ENCODE measurements around the gene SLF1. TPM values are rescaled to one million over a fixed set of nuclear protein-coding genes. Genes with fewer than 3 reads are reported as not detected.

SLF1 gene
- polyA plus RNA-seq, 3 donors, result 13.7 to 18.6 (median 15.3) TPM

DNA sequence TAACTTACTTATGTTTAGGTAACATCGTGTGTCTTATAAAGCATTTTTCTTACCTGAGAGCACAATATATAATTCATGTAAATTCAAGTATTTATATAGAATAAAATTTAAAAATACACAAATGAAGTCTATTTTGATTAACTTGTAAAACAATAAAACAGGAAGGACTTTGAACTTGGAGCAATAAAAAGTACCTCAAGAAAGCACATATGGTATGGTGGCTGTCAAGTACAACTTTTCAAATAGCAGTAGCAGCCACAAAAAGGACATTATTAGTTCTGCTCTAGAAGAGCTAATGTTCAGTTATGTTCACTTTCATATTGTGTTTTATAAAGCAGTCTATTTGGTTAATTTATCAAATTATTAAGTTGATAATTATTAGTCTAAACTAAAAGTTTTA, 31.4 kb downstream of the SLF1 start:
- no peak for DNase-seq

DNA sequence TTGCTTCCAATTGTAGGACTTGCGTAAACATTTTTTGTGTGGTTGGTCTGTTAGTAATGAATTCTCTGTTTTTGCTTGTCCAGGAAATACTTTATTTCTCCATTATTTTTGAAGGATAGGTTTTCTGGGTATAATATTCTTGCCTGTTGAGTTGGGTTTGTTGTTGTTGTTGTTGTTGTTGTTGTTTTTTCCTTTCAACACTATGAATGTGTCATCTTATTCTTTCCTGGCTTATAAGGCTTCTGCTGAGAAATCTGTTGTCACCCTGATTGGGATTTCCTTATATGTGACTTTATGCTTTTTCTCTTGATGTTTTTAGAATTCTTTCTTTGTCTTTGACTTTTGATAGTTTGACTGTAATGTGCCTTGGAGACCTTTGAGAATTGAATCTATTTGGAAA, 39.8 kb downstream of the SLF1 start:
- DNase-seq, result no peak

DNA sequence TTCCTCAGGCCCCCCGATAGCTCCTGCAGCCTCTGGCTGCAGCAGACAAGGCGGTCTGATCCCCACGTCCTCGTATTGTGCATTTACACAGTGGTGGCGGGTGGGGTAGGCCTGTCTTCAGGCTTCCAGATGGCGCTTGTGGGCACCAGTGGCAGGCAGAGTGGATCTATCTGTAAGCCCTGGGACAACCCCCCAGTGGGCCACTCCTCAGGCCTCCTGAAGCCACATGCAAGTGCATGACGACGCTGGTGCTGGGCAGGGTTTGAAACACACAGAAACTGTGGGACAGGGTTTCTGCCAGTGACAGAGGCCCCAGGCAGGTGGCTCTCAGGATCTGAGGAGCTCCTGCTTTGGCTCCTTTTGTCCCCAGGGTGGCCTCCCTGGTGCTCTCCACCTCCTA, 42.0 kb downstream of the SLF1 start:
- DNase-seq, result no peak

DNA sequence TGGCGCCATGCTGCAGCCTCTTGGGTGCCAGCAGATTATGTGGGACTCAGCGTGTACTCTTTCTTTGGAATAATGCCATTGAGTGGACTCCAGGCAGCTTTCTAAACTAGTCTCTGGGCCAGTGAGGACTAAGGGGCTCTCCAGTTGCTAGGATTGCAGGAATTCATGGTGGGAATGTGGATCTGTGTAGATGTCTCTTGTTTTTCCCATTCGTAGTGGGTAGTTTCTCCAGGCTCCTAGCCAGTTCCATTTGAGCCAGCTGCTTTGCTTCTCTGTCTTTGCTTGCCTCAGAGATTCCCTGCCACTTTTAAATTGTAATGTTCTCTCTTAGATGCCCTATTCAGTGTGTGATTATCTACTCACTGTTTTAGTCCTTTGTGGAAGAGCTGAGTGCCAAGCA, 42.6 kb downstream of the SLF1 start:
- no peak for DNase-seq

DNA sequence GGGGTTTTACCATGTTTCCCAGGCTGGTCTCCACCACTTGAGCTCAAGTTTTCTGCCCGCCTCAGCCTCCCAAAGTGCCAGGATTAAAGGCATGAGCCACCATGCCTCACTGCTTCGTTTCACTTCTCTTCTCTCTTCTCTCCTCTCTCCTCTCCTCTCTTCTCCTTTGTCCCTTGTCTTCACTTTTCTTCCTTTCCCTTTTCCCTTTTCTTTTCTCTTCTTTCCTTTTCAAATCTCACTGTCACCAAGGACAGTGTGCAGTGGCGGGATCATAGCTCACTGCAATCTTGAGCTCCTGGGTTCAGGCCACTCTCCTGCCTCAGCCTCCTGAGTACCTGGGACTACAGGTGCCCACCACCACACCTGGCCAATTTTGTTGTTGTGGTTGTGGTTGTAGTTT, 49.5 kb downstream of the SLF1 start:
- no peak for DNase-seq

DNA sequence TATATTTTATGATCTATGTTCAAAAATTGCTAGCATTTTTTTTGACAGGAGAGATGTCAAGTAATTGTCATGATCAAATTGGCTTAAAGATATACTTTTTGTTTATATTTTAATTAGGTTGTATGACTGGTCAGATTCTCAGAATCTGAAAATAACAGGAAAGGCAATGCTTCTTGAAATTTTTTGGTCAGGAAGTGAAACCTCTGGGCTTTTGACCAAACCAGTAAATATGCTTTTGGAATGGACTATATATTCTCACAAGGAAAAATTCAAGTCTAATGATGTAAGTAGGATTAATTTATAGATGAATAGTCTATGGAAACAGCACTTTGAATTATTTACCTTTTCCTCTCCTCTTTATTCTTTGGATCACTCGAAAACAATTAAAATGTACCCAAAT, 52.3 kb downstream of the SLF1 start:
- DNase-seq, result no peak

DNA sequence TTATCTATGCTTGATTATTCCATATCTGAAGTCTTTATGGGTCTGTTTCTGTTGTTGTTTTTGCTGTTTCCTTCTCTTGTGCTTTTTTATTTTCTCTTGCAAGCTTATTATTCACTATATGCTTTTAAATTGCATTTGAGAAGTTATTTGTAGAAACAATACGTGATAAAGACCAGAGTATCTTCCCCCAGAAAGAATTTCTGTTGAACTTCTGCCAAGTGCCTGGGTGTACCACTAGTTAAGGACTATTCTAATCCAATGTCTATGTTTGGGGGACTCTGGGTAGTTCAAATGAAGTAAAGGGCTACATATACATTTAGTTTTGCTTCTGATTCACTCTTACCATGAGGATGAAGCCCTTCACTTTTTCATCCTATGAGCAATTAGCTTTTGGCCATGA, 54.3 kb downstream of the SLF1 start:
- DNase-seq, result no peak

DNA sequence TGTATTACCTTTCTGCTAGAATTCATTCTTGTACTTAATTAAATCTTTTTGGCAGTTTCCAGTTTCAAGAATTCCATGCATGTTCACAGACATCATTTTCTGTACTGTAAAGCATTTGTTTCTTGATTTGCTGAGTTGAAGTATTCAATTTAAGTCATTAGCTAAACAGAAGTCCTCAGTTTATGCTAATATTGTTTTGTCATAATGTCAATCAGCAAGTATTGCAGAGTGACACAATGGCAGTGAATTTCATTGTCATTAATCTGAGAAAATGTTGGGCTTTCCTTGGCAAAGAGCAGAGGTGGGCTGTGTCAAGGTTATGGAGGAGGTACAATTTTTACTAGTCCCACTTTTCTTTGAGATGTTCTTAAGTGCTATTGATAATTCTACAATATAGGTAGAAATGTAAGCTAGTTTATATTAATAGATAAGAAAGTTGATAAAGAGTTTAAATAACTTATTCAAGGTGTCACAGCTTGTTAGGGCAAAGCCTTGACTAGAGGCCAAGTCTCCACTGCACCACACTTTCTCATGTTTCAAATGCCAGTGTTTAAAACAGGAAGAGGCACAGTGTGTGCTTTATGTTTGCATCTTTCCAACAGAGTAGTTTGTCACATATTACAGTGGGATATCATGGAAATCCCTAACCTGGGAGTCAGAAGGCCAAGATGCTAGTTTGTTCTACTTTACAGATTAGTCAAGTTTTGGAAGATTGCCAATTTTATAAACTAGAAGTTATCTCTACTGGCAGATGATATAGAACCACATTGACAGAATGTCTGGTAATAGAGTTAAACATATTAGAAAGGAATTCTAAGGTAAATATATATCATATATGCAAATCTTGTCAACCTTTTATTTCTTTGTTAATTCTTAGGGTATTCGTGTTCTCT, 56.3 kb downstream of the SLF1 start:
- no peak for DNase-seq

DNA sequence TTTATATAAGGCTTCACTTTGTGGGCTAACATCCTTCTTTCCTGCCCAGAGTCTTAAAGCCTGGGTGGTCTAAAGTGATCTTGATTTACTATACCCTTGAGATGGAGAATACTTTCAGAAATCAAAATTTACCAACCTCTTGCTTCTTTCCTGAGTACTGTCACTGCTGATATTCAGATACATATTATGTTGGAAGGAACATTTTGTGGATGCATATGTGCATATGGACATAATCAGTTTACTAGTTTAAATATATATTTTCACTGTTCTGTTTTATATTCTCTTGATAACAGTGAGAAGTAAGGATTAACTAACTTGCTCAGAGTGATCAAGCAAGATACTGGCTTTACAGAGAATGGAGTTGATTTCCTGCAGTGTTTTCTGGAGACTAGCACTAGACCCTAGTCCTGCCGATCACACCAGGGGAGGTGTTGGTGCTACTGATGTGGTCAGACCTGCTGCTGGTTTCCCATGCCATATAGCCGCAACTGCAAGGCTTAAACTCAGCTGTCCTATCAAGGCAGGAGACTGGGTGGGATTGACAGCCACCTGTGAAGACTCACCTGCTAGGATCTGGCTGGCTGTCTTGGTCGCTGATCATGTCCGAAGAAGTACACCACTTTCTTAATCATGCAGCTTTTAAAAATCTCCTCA, 57.6 kb downstream of the SLF1 start:
- no peak for DNase-seq

DNA sequence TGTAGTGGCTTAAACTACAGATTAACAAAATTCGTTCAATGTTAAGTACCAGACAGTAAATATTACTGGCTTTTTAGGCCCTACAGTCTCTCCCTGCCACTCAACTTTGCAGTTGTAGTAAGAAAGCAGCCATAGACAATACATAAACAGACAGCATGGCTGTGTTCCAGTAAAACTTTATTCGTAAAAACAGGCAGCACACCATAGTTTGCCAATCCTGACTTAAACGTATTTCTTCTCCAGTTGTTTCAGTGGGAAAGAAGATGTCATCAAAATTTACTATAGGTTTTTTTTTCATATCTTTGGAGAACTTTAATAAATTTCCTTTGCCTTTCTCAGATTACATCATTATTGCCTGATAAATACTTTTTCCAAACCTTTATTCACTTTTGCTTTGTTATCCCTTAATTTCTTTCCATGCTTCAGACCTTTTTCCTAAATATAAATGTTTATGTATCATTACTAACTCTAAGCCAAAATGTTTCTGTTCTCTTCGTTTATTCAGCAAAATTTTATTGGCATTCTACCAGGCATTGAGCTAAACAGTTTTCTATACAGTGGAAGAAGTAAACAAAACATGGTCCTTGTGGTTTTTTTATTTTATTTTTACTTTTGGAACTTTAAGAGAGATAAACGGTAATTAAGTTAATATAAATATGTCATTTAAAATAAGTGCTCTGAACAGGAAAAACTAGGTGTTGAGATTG, 64.5 kb downstream of the SLF1 start:
- no peak for DNase-seq

DNA sequence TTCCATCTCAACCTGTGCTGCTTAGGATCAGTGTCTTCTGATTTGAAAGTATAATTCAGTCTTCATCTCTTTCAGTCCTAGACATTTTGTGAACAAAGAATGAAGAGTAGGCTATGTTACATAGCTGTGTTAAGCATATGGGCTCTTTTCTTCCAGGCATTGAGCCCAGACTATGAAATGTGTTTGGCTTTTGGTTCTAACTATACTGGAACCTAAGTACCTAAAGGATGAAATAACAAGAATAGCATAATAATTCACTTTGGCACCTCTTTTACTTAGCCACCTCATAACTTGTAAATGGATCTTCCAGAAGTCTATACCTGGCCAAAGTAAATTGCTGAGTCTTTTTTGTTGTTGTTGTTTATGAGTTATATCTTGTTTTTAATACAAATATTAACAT, 71.4 kb downstream of the SLF1 start:
- DNase-seq, result no peak

DNA sequence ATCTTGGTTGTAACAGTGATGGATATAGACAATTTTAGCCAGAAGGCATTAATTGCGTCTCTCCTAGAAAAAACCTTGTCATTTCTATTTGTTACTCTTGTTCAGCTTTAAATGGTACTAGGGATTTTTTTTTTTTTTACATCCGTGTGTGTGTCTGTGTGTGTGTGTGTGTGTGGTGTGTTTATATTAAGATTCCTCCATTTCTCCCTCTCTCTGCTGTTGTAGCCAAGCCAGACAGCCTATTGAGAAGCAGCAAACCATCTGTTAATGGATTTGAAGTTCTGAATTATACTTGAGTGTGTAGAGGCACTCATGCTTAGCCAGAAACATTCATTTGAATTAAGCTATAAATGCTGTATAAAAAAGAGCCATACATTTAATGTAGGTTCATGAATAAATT, 72.3 kb downstream of the SLF1 start:
- DNase-seq, result peak; percentile 48

DNA sequence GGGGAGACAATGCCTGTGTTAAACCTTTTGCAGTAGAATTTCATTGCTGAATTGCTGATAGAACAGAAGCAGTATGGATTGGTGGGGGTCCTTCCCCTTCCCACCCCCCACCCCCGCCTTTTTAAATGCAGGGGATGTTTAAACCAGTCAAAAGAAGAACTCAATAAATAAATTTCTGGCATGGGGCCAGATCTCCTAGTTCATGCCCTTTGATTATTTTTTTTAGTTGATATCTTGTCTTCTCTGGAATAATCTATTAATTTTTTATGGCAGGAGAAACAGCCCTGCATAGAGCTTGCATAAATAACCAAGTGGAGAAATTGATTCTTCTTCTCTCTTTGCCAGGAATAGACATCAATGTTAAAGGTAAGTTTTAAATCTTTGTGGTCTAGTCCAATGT, 72.8 kb downstream of the SLF1 start:
- DNase-seq, result no peak

DNA sequence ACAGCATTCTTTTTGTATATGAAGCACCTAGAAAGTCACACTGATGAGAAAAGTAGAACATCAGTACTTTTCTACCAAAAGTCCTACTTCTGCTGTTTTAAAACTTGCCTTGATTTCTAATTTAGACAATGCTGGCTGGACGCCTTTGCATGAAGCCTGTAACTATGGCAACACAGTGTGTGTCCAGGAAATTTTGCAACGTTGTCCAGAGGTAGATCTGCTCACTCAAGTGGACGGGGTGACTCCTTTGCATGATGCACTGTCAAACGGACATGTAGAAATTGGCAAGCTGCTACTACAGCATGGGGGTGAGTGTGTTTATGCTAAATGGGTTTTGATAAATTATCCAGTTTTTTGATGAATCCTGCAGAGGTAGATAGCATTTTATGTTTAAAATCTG, 73.5 kb downstream of the SLF1 start:
- DNase-seq, result no peak

DNA sequence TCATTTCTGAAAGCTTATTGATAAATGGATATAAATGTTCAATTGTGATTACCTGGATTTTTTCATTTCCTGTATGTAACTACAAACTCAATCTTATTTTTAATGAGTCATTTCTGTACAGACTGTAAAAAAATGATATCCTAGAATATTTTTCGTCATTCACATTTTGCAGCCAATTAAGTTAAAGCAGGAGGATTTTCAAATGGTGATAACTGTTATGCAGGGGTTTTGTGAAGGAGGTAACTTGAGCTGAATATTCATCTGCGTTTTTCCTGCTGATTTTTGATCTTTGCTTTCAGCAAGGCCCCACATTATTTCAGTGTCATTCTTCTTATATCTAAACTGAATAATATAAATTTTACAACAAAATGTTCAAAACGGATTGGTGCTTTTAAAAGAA, 74.1 kb downstream of the SLF1 start:
- no peak for DNase-seq

DNA sequence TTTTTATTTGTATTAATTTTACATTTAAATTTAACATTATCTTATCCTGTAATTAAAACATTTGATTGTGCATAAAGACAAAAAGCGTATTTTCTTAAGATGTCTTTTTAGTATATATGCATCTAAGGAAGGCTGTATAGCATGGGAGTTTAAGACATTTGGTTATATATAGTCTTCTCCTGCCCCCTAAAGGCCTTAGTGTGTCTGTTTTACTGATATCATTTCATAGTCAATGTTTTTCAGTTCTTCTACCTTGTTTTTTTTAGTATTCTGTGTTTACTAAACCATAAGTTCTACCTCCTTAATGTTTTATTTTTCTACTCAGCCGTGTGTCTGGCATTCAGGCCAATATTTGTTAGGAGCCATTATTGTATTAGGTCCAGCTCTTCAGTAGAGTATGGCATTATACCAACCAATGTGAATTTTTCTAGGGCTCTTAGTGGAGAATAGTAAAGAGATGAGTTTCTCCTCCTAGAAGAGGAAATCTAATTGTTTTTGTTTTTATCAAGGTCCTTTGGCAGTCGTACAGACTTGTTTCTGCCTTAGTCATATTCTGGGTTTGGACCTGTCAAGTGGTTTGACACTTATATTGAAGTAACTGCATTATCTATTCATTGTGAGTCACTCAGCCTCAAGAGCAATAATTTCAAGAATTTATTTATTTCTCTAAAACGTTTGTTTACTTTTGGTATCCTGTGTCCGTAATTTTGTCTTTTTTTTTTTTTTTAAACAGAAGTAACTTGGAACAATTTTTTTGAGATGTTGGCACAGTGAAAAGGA, 74.8 kb downstream of the SLF1 start:
- DNase-seq, result no peak

DNA sequence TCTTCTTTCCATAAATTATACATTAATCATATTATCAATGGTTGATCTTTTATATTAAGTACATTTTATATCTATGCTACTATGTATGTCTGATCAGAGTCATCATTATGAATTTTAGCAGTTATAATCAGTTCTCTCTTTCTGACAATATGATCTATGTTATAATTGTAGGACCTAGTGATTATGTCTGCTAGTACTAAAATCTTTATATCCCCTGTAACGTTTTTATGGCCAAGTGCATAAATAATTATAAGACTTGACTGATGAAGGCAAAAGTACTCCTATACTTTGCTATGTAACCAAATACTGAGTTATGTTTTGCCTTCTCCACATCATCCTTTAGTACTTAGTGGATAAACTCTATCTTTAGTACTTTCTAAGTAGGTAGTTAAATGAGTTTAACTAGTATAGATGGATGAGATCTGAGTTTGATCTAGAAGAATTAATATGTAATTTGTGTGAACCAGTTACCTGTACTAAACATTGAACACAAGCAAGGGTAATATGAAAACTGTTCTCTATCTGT, 75.4 kb downstream of the SLF1 start:
- DNase-seq, result no peak

DNA sequence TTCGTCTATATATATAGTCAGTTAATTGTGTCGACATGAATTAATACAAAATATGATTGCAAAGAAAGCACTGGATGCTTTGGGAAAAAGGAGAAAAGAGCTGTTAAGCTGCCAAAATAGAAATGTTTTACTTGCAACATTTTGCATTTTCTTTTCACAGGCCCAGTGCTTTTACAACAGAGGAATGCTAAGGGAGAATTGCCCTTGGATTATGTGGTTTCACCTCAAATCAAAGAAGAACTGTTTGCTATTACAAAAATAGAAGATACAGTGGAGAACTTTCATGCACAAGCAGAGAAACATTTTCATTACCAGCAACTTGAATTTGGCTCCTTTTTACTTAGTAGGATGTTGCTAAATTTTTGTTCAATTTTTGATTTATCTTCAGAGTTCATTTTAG, 76.2 kb downstream of the SLF1 start:
- DNase-seq, result no peak

DNA sequence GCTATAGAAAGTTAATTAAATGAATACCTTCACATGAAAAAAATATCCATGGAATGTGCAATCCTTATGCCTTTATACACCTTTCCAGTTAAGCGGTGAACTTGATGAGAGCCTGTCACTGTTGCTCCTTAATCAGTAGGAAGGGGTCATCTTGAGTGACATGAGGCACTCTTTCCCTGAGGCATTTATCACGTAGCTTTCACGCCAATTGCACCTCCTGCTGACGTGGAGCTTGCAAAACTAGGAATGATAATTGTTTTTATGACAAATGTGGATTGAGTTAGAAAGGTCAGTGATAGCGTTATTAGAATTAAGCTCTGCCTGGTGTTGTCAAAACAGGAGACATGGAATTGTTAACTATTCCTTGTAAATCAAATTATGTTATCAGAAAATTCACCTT, 79.7 kb downstream of the SLF1 start:
- DNase-seq, result no peak

DNA sequence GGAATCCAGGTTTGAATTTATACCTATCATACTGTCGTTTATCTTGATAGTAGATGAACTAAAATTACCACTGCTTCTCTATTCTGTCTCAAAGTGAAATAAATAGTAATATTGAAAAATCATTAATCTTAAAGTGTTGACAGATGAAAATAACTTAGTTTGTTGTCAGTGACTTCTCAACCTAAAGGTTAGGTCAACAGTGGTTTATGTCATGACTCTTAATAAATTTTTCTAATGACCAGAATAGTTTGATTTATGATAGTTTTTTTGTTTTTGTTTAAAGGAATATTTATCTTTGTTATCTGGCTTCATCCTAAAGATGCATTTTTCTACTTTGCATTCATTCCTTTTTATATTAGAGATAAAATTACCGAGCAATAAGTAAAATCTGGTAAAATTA, 81.1 kb downstream of the SLF1 start:
- no peak for DNase-seq

DNA sequence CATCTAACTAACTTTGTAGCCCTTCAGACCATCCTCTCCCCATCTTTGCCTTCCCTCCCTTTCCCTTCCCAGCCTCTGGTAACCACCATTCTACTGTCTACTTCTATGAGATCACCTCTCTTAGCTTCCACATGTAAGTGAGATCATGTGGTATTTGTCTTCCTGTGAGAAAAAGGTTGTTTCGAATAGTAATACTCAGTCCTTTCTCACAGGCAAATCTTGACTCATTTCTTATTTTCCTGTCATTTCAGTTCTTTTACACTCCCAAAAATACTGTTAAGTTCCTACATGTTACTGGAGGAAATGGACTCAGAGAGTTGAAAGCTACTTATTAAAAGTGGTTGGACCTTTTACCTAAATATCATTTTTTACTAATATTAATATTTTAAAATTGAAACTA, 82.1 kb downstream of the SLF1 start:
- no peak for DNase-seq

DNA sequence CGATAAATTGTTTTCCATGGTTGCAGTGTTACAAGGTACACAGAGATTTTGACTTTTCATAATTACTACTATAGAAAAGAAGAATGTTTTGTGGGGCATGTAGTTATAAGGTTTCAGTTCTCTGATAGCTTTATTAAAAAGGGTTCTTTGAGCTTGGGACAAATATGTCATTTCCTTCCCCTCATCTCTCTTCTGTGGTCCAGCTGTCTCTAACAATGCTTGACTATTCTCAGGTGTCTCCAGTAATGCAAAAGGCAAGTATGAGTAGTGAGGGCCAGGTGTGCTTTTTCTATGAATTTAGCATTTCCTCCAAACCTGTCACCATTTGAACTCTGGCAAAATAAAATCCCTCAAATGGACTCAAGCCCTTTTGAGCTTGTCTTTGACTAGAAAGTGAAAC, 84.3 kb downstream of the SLF1 start:
- no peak for DNase-seq

Data from renal pelvis (tissue), 4 donors.